Muscle layer of duodenum (tissue), 2 donors: Measurements from ENCODE around the gene SCARB2.

ENCODE experiments used
- H3K27ac ChIP-seq: one replicate; pipeline ENCODE4 v1.7.0; 2013; ENCODE audit warnings: mild to moderate bottlenecking, low read length
- H3K27me3 ChIP-seq: one replicate; pipeline ENCODE4 v1.7.0; 2013; ENCODE audit warnings: low read depth, mild to moderate bottlenecking, control low read depth, low read length
- H3K36me3 ChIP-seq, 2 donors: one replicate each; pipeline ENCODE4 v1.7.0; 2013; ENCODE audit warnings: low read length in 2 of 2, control low read depth in 1 of 2, mild to moderate bottlenecking in 1 of 2; ENCODE audit not compliant: insufficient read depth in 2 of 2, control insufficient read depth in 1 of 2
- H3K4me1 ChIP-seq, 2 donors: one replicate each; pipeline ENCODE4 v1.7.0; 2013; ENCODE audit warnings: low read length in 2 of 2, mild to moderate bottlenecking in 2 of 2, control low read depth in 1 of 2, moderate library complexity in 1 of 2; ENCODE audit not compliant: insufficient read depth in 2 of 2, control insufficient read depth in 1 of 2
- H3K4me3 ChIP-seq, 2 donors: one replicate each; pipeline ENCODE4 v1.7.0; 2013; ENCODE audit warnings: low read length in 2 of 2, low read depth in 1 of 2, mild to moderate bottlenecking in 1 of 2
- H3K9me3 ChIP-seq, 2 donors: one replicate each; pipeline ENCODE4 v1.7.0; 2013; ENCODE audit warnings: low read length in 2 of 2, control low read depth in 1 of 2, mild to moderate bottlenecking in 1 of 2; ENCODE audit not compliant: control insufficient read depth in 1 of 2
- donor health status: healthy.

SCARB2 gene

GRCh38 chr4:76208005-76208765, 5.4 kb downstream of the SCARB2 start:
- Histone ChIP-seq H3K36me3 (peaks cover 0 to 10% of the 10 kb centered on the region in 2 donors), H3K4me3 (peak overlapping the region; percentile 43 to 56), H3K27me3 (no peaks in the 10 kb centered on the region), H3K27ac (peak overlapping the region; percentile 95), H3K9me3 (no peaks in the 10 kb centered on the region), H3K4me1 (peaks cover 49 to 80% of the 10 kb centered on the region in 2 donors)

GRCh38 chr4:76207549-76207948, 6.1 kb downstream of the SCARB2 start:
- H3K9me3 ChIP-seq: no peaks in the 10 kb centered on the region
- peak overlapping the region in 1 of 2 donors; percentile 56 for H3K4me3 ChIP-seq
- peaks cover 0 to 10% of the 10 kb centered on the region in 2 donors for H3K36me3 ChIP-seq
- H3K4me1 ChIP-seq: peaks cover 49 to 83% of the 10 kb centered on the region in 2 donors
- peak overlapping the region; percentile 95 for H3K27ac ChIP-seq
- no peaks in the 10 kb centered on the region for H3K27me3 ChIP-seq

- peak overlapping the region in 1 of 2 donors; percentile 5 for H3K4me3 ChIP-seq
- H3K9me3 ChIP-seq: no peaks in the 10 kb centered on the region
- H3K36me3 ChIP-seq: peaks cover 0 to 10% of the 10 kb centered on the region in 2 donors
- no peaks in the 10 kb centered on the region for H3K27me3 ChIP-seq
- H3K27ac ChIP-seq: peak overlapping the region; percentile 53
- H3K4me1 ChIP-seq: peaks cover 50 to 78% of the 10 kb centered on the region in 2 donors
Measured at GRCh38 chr4:76206222-76206942, 7.2 kb downstream of the SCARB2 start.

- Histone ChIP-seq H3K36me3 (peaks cover 0 to 10% of the 10 kb centered on the region in 2 donors), H3K27me3 (no peaks in the 10 kb centered on the region), H3K4me3 (no peak overlapping the region), H3K9me3 (no peaks in the 10 kb centered on the region), H3K4me1 (peaks cover 53 to 78% of the 10 kb centered on the region in 2 donors), H3K27ac (peak overlapping the region; percentile 53)
Measured at GRCh38 chr4:76205476-76205875, 8.1 kb downstream of the SCARB2 start.

GRCh38 chr4:76204936-76205335, 8.7 kb downstream of the SCARB2 start:
- Histone ChIP-seq H3K27ac (no peak overlapping the region), H3K4me1 (peaks cover 53 to 76% of the 10 kb centered on the region in 2 donors), H3K4me3 (no peak overlapping the region), H3K9me3 (no peaks in the 10 kb centered on the region), H3K27me3 (no peaks in the 10 kb centered on the region), H3K36me3 (peaks cover 0 to 10% of the 10 kb centered on the region in 2 donors)

- H3K4me3 ChIP-seq: no peak overlapping the region
- no peaks in the 10 kb centered on the region for H3K9me3 ChIP-seq
- H3K27me3 ChIP-seq: no peaks in the 10 kb centered on the region
- H3K4me1 ChIP-seq: peaks cover 56 to 80% of the 10 kb centered on the region in 2 donors
- H3K27ac ChIP-seq: no peak overlapping the region
- peaks cover 0 to 10% of the 10 kb centered on the region in 2 donors for H3K36me3 ChIP-seq
Measured at GRCh38 chr4:76203541-76203940, 10.1 kb downstream of the SCARB2 start.

GRCh38 chr4:76201276-76201675, 12.3 kb downstream of the SCARB2 start:
- Histone ChIP-seq H3K4me3 (no peak overlapping the region), H3K27ac (peak overlapping the region; percentile 14), H3K4me1 (peaks cover 65 to 86% of the 10 kb centered on the region in 2 donors), H3K9me3 (no peaks in the 10 kb centered on the region), H3K36me3 (peaks cover 0 to 11% of the 10 kb centered on the region in 2 donors), H3K27me3 (no peaks in the 10 kb centered on the region)

GRCh38 chr4:76200771-76201231, 12.8 kb downstream of the SCARB2 start:
- Histone ChIP-seq H3K4me3 (no peak overlapping the region), H3K4me1 (peaks cover 64 to 85% of the 10 kb centered on the region in 2 donors), H3K27ac (peak overlapping the region; percentile 84)

GRCh38 chr4:76199664-76200211, 13.9 kb downstream of the SCARB2 start:
- peak overlapping the region in 1 of 2 donors; percentile 22 for H3K4me3 ChIP-seq
- H3K27me3 ChIP-seq: no peaks in the 10 kb centered on the region
- peaks cover 63 to 79% of the 10 kb centered on the region in 2 donors for H3K4me1 ChIP-seq
- no peaks in the 10 kb centered on the region for H3K9me3 ChIP-seq
- H3K27ac ChIP-seq: peak overlapping the region; percentile 84
- H3K36me3 ChIP-seq: peaks cover 5 to 11% of the 10 kb centered on the region in 2 donors

More at GRCh38 chr4:76200771-76201231, 12.8 kb downstream of the SCARB2 start:
- Histone ChIP-seq H3K27me3 (no peaks in the 10 kb centered on the region), H3K36me3 (peaks cover 0 to 8% of the 10 kb centered on the region in 2 donors), H3K9me3 (no peaks in the 10 kb centered on the region)

GRCh38 chr4:76198411-76199237, 15.0 kb downstream of the SCARB2 start:
- H3K27me3 ChIP-seq: no peaks in the 10 kb centered on the region
- H3K9me3 ChIP-seq: no peaks in the 10 kb centered on the region
- H3K4me3 ChIP-seq: peak overlapping the region; percentile 7 to 17
- H3K4me1 ChIP-seq: peaks cover 69% of the 10 kb centered on the region in 2 donors
- H3K27ac ChIP-seq: peak overlapping the region; percentile 84
- H3K36me3 ChIP-seq: peaks cover 11 to 22% of the 10 kb centered on the region in 2 donors
